IPS-15b (cell line): ENCODE data around the gene TUBAL3.
"Not testable (repeated sequence)": the region's sequence is repeated elsewhere in the genome, so short reads cannot be mapped to it uniquely, and the experiment has no call there.

ENCODE experiments used
- H3K27me3 ChIP-seq: one replicate; pipeline ENCODE4 v1.6.1; 2013; ENCODE audit warnings: low read length; ENCODE audit not compliant: control insufficient read depth, insufficient read depth
- H3K36me3 ChIP-seq: one replicate; pipeline ENCODE4 v1.6.1; 2013; ENCODE audit warnings: low read length; ENCODE audit not compliant: control insufficient read depth, insufficient read depth
- H3K4me1 ChIP-seq: one replicate; pipeline ENCODE4 v1.6.1; 2013; ENCODE audit warnings: mild to moderate bottlenecking, low read length; ENCODE audit not compliant: control insufficient read depth, insufficient read depth
- H3K4me3 ChIP-seq: one replicate; pipeline ENCODE4 v1.5.1; 2013; ENCODE audit warnings: low read depth, low read length
- H3K9ac ChIP-seq: one replicate; pipeline ENCODE4 v1.6.1; 2013; ENCODE audit warnings: low read depth, mild to moderate bottlenecking, low read length
- H3K9me3 ChIP-seq: one replicate; pipeline ENCODE4 v1.6.1; 2013; ENCODE audit warnings: mild to moderate bottlenecking, low read length; ENCODE audit not compliant: control insufficient read depth, insufficient read depth

TUBAL3 gene

GRCh38 chr10:5418584-5418983 is 14.0 kb upstream of the TUBAL3 start:
- no peaks in the 10 kb centered on the region for H3K36me3 ChIP-seq
- H3K27me3 ChIP-seq, result no peaks in the 10 kb centered on the region
- no peak overlapping the region for H3K9ac ChIP-seq
- H3K4me3 ChIP-seq, result no peak overlapping the region
- H3K4me1 ChIP-seq, result peaks cover 16% of the 10 kb centered on the region
- H3K9me3 ChIP-seq, result no peaks in the 10 kb centered on the region

GRCh38 chr10:5416981-5417380 is 12.4 kb upstream of the TUBAL3 start:
- no peaks in the 10 kb centered on the region for H3K27me3 ChIP-seq
- no peaks in the 10 kb centered on the region for H3K9me3 ChIP-seq
- H3K4me1 ChIP-seq, result peaks cover 18% of the 10 kb centered on the region
- H3K36me3 ChIP-seq, result no peaks in the 10 kb centered on the region
- peak overlapping the region; percentile 28 for H3K4me3 ChIP-seq
- H3K9ac ChIP-seq, result no peak overlapping the region

- peaks cover 19% of the 10 kb centered on the region for H3K4me1 ChIP-seq
- peak overlapping the region; percentile 87 for H3K4me3 ChIP-seq
- H3K9ac ChIP-seq, result peak overlapping the region; percentile 42
- H3K36me3 ChIP-seq, result no peaks in the 10 kb centered on the region
- H3K27me3 ChIP-seq, result no peaks in the 10 kb centered on the region
- no peaks in the 10 kb centered on the region for H3K9me3 ChIP-seq
Measured at GRCh38 chr10:5413012-5413938, 8.6 kb upstream of the TUBAL3 start.

GRCh38 chr10:5412277-5412941 is 7.8 kb upstream of the TUBAL3 start, which contains the start of gene NET1:
TSS of gene NET1 (plus strand) at chr10:5412557. CDS start at chr10:5412693, 136 bp downstream.
- Histone ChIP-seq H3K4me3 (peak within 1 kb of the TSS; percentile 87), H3K27me3 (no peaks in the 10 kb centered on the region)

GRCh38 chr10:5411941-5412276 is 7.3 kb upstream of the TUBAL3 start:
- Histone ChIP-seq H3K36me3 (no peaks in the 10 kb centered on the region), H3K9ac (no peak overlapping the region), H3K4me1 (peaks cover 19% of the 10 kb centered on the region), H3K27me3 (no peaks in the 10 kb centered on the region), H3K4me3 (peak overlapping the region; percentile 45), H3K9me3 (no peaks in the 10 kb centered on the region)

More at GRCh38 chr10:5412277-5412941, 7.8 kb upstream of the TUBAL3 start, which contains the start of gene NET1:
- H3K9me3 ChIP-seq, result no peaks in the 10 kb centered on the region
- H3K4me1 ChIP-seq, result peaks cover 19% of the 10 kb centered on the region
- H3K9ac ChIP-seq, result peak within 1 kb of the TSS; percentile 51
- H3K36me3 ChIP-seq, result no peaks in the 10 kb centered on the region

- H3K9me3 ChIP-seq, H3K4me3 ChIP-seq, H3K9ac ChIP-seq, H3K27me3 ChIP-seq, H3K4me1 ChIP-seq, H3K36me3 ChIP-seq: not testable (repeated sequence)
Measured at GRCh38 chr10:5410787-5411186, 6.2 kb upstream of the TUBAL3 start.

- Histone ChIP-seq H3K9me3 (no peaks in the 10 kb centered on the region), H3K9ac (no peak overlapping the region), H3K4me1 (peaks cover under 1% of the 10 kb centered on the region), H3K27me3 (no peaks in the 10 kb centered on the region), H3K4me3 (no peak overlapping the region), H3K36me3 (no peaks in the 10 kb centered on the region)
Measured at GRCh38 chr10:5406918-5407317, 2.3 kb upstream of the TUBAL3 start.

- Histone ChIP-seq H3K36me3 (no peaks in the 10 kb centered on the region), H3K27me3 (no peaks in the 10 kb centered on the region), H3K9me3 (no peaks in the 10 kb centered on the region), H3K9ac (no peak overlapping the region), H3K4me1 (no peaks in the 10 kb centered on the region), H3K4me3 (no peak overlapping the region)
Measured at GRCh38 chr10:5402798-5403197, 1.8 kb downstream of the TUBAL3 start.

- Histone ChIP-seq H3K27me3 (no peaks in the 10 kb centered on the region), H3K9ac (no peak overlapping the region), H3K9me3 (no peaks in the 10 kb centered on the region), H3K4me1 (no peaks in the 10 kb centered on the region), H3K36me3 (no peaks in the 10 kb centered on the region), H3K4me3 (no peak overlapping the region)
Measured at GRCh38 chr10:5400468-5401240, 4.0 kb downstream of the TUBAL3 start.

- H3K36me3 ChIP-seq, result no peaks in the 10 kb centered on the region
- H3K27me3 ChIP-seq, result no peaks in the 10 kb centered on the region
- H3K4me1 ChIP-seq, result no peaks in the 10 kb centered on the region
- H3K4me3 ChIP-seq, result no peak overlapping the region
- no peaks in the 10 kb centered on the region for H3K9me3 ChIP-seq
- no peak overlapping the region for H3K9ac ChIP-seq
Measured at GRCh38 chr10:5399332-5399731, 5.3 kb downstream of the TUBAL3 start.

- Histone ChIP-seq H3K27me3 (no peaks in the 10 kb centered on the region), H3K9me3 (peaks cover 3% of the 10 kb centered on the region), H3K4me3 (no peak overlapping the region), H3K9ac (no peak overlapping the region), H3K36me3 (no peaks in the 10 kb centered on the region), H3K4me1 (no peaks in the 10 kb centered on the region)
Measured at GRCh38 chr10:5396556-5397300, 7.9 kb downstream of the TUBAL3 start.
